Ammon's horn (tissue), 1 donor: ENCODE measurements around the gene PSMC5.
A peak's percentile ranks its signal among the peaks of the same experiment; 100 is the strongest.

ENCODE experiments used
- DNase-seq: peaks from one replicate; pipeline ENCODE4 v3.0.0-alpha.2; 2016; ENCODE audit warnings: low spot score

Gene PSMC5

GRCh38 chr17:63820963-63821561 lies 6.2 kb upstream of the PSMC5 start:
- DNase-seq, result no peak

- no peak for DNase-seq
Measured at GRCh38 chr17:63821804-63822203, 5.4 kb upstream of the PSMC5 start.

- no peak for DNase-seq
Measured at GRCh38 chr17:63822537-63822936, 4.7 kb upstream of the PSMC5 start.

- DNase-seq, result no peak
Measured at GRCh38 chr17:63823659-63824331, 3.4 kb upstream of the PSMC5 start.

- no peak for DNase-seq
Measured at GRCh38 chr17:63824362-63824761, 2.9 kb upstream of the PSMC5 start.

GRCh38 chr17:63826468-63827001 lies 696 bp upstream of the PSMC5 start:
- no peak for DNase-seq

- no peak for DNase-seq
Measured at GRCh38 chr17:63827801-63828221, 580 bp downstream of the PSMC5 start.

- no peak for DNase-seq
Measured at GRCh38 chr17:63828936-63829335, 1.7 kb downstream of the PSMC5 start.

GRCh38 chr17:63830278-63830677 lies 3.0 kb downstream of the PSMC5 start:
- DNase-seq, result no peak

- no peak for DNase-seq
Measured at GRCh38 chr17:63830904-63831491, 3.8 kb downstream of the PSMC5 start.

- DNase-seq, result no peak
Measured at GRCh38 chr17:63831505-63831904, 4.3 kb downstream of the PSMC5 start.

- no peak for DNase-seq
Measured at GRCh38 chr17:63832014-63832413, 4.8 kb downstream of the PSMC5 start.

GRCh38 chr17:63832455-63832854 lies 5.2 kb downstream of the PSMC5 start:
- no peak for DNase-seq

GRCh38 chr17:63833026-63833740 lies 6.0 kb downstream of the PSMC5 start:
- DNase-seq, result no peak

- DNase-seq, result no peak
Measured at GRCh38 chr17:63833741-63834373, 6.6 kb downstream of the PSMC5 start.

- DNase-seq, result peak; percentile 88
Measured at GRCh38 chr17:63834431-63835166, 7.4 kb downstream of the PSMC5 start.

GRCh38 chr17:63835167-63835720 lies 8.0 kb downstream of the PSMC5 start:
- DNase-seq, result no peak

- DNase-seq, result no peak
Measured at GRCh38 chr17:63836811-63837210, 9.6 kb downstream of the PSMC5 start.

- no peak for DNase-seq
Measured at GRCh38 chr17:63837480-63837879, 10.2 kb downstream of the PSMC5 start.

GRCh38 chr17:63837962-63838600 lies 10.8 kb downstream of the PSMC5 start:
- DNase-seq, result no peak
